SK-N-MC (cell line): ENCODE data around the gene ATP8B2.

Experiments used
- EZH2 ChIP-seq: fragments of 200-600 bp; sonication (generic); IDR thresholded peaks from one replicate; pipeline ENCODE4 v1.6.1; 2017; ENCODE audit warnings: antibody characterized with exemption
- FOXP2 ChIP-seq: optimal IDR thresholded peaks from 2 replicates; pipeline ENCODE3; 2011; ENCODE audit warnings: mild to moderate bottlenecking, moderate library complexity; ENCODE audit not compliant: insufficient read depth; ENCODE audit errors: extremely low read length, control extremely low read depth
- POLR2AphosphoS5 ChIP-seq: IDR thresholded peaks from 2 replicates; pipeline ENCODE4 v1.6.1; 2012; ENCODE audit warnings: mild to moderate bottlenecking, low read depth, low read length, borderline replicate concordance

DNA sequence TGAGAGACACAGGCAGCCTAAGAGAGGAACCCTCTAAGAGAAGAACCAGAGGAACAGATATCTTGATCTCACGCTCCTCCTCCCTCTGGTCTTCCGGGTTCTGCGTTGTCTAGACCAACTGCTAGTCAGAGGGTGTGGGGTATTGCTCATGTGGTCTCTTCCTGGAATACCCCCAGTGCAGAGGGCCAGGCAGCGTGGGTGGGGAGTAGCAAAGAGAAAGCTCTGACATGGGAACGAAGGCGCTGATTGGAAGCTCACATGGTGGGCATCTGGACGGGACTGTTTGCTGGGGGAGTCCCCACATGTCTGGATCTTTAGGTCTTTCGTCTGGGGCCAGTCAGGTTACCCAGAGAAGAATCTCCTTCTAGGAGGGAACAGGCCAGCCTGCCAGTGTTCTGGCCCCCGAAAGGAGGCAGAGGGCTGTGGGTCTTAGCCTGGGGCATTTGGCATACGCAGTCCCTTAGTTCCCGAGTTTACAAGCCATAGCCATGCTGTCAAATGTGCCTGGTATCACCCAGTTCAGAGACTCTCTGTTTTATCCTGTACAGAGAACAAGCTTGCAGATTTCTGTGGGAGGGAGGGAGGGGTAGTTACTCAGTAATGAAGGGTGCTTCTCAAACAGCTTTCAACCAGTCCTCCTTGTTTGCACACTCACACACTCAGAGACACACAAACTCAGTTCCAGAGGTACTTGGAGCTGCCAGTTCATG lies 61.5 kb downstream of the ATP8B2 start:
- TF ChIP-seq POLR2AphosphoS5 (no peak), EZH2 (no peak), FOXP2 (no peak)
